GM18951 (cell line): ENCODE results near the gene WAPL.
"Not testable (repeated sequence)": the region's sequence is repeated elsewhere in the genome, so short reads cannot be mapped to it uniquely, and the experiment has no call there.

Source experiments
- POLR2A ChIP-seq: IDR thresholded peaks from 4 replicates; pipeline ENCODE4 v1.6.1; 2011; ENCODE audit warnings: mild to moderate bottlenecking; ENCODE audit not compliant: insufficient read length, insufficient read depth; ENCODE audit errors: extremely low read depth
- in situ Hi-C: fragments of 300-500 bp; cut with MboI; formaldehyde crosslinking; loops from one replicate; pipeline ENCODE4 v1.12.0; 2022; ENCODE audit warnings: low sequenced_read_pairs, mixed read lengths, inconsistent platforms; ENCODE audit not compliant: unreplicated experiment

Gene WAPL

GRCh38 chr10:86521678-86522509 lies at the start of gene WAPL:
TSS of gene WAPL (minus strand) at chr10:86521792. CDS start at chr10:86518069, 3,723 bp downstream.
- peak; percentile 73 for TF ChIP-seq POLR2A
- in situ Hi-C loops = no loop called here

GRCh38 chr10:86569335-86569734 lies 47.7 kb upstream of the WAPL start:
- no peak for TF ChIP-seq POLR2A

GRCh38 chr10:86566518-86566917 lies 44.9 kb upstream of the WAPL start:
- in situ Hi-C loops = not testable (repeated sequence)

More at GRCh38 chr10:86569335-86569734, 47.7 kb upstream of the WAPL start:
- in situ Hi-C loops = no loop called here

GRCh38 chr10:86563338-86563737 lies 41.7 kb upstream of the WAPL start:
- in situ Hi-C loops = not testable (repeated sequence)

- in situ Hi-C loops = not testable (repeated sequence)
Measured at GRCh38 chr10:86558695-86559094, 37.1 kb upstream of the WAPL start.

- in situ Hi-C loops = no loop called here
Measured at GRCh38 chr10:86556933-86557649, 35.5 kb upstream of the WAPL start.

GRCh38 chr10:86556532-86556931 lies 34.9 kb upstream of the WAPL start:
- in situ Hi-C loops = no loop called here
- no peak for TF ChIP-seq POLR2A

More at GRCh38 chr10:86556933-86557649, 35.5 kb upstream of the WAPL start:
- TF ChIP-seq POLR2A = no peak

GRCh38 chr10:86553639-86554038 lies 32.0 kb upstream of the WAPL start:
- TF ChIP-seq POLR2A = no peak
- in situ Hi-C loops = no loop called here

- in situ Hi-C loops = no loop called here
- TF ChIP-seq POLR2A = no peak
Measured at GRCh38 chr10:86553213-86553612, 31.6 kb upstream of the WAPL start.

GRCh38 chr10:86547296-86547695 lies 25.7 kb upstream of the WAPL start:
- in situ Hi-C loops = no loop called here
- no peak for TF ChIP-seq POLR2A

- TF ChIP-seq POLR2A = no peak
- in situ Hi-C loops = no loop called here
Measured at GRCh38 chr10:86545101-86545500, 23.5 kb upstream of the WAPL start.

GRCh38 chr10:86540016-86540415 lies 18.4 kb upstream of the WAPL start:
- TF ChIP-seq POLR2A = no peak
- in situ Hi-C loops = no loop called here

- in situ Hi-C loops = no loop called here
- TF ChIP-seq POLR2A = no peak
Measured at GRCh38 chr10:86538547-86538946, 17.0 kb upstream of the WAPL start.

GRCh38 chr10:86538040-86538439 lies 16.4 kb upstream of the WAPL start:
- in situ Hi-C loops = not testable (repeated sequence)
